ENCODE results near the gene BCDIN3D. TPM values are rescaled to one million over a fixed set of nuclear protein-coding genes. Genes with fewer than 3 reads are reported as not detected.
A peak's percentile ranks its signal among the peaks of the same experiment; 100 is the strongest.
"Not testable (repeated sequence)": the region's sequence is repeated elsewhere in the genome, so short reads cannot be mapped to it uniquely, and the experiment has no call there.

BCDIN3D gene
- total RNA-seq, 1 experiment from 2014 or later, result 3.3 TPM

DNA sequence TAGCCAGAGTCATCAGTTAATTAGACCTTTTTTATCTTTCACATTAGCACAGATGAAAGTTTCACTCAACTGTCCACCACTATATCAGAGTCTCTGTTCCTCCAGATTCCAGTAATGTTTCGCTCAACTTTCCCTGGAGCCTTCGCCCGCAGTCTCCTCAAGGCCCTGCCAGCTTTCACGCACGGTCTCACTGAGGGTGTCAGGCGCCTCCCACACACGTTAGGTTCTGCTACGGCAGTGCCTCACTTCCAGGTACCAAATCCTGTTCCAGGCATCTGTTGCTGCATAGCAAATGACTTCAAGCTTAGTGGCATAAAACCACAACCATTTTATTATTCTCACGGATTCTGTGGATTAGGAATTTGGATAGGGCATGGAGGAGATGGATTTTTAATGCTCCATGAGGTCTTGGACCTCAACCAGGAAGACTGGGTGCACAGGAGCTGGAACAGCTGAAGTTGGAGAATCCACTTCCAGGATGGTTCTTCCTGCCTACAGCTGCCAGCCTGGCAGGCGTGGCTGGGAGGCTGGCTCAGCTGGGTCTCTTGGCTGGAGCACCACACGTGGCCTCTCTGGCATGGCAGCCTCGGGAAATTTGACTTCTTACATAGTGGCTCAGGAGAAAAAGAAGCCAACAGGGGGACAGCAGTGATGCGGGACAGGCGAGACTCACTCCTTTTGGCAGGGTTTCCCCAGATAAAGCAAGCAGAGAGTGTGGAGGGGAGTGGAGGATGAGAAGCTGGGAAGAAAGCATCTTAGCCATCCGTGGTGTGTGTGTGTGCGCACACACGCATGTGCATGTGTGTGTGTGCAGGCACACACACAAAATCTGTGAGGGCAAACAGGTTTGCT, 21.3 kb upstream of the BCDIN3D start:
- Mint-ChIP-seq H3K27ac (peak overlapping the region in 2 of 3 experiments; percentile 49 to 56; a peak in 2 of 7 replicates), H3K4me3 (no peak overlapping the region), H3K4me1 (peaks cover 13 to 14% of the 10 kb centered on the region in 2 experiments), H3K27me3 (ENCODE audit: low read depth) (peaks cover 21% of the 10 kb centered on the region), H3K9me3 (peaks cover 10 to 16% of the 10 kb centered on the region in 2 experiments), H3K36me3 (ENCODE audit: insufficient read depth in 1 of 3, low read depth in 3 of 3) (peaks cover 5 to 9% (median 6%) of the 10 kb centered on the region in 3 experiments)
- Histone ChIP-seq H3K18ac (ENCODE audit: insufficient read length, low read depth, low read length) (no peak overlapping the region), H2BK15ac (ENCODE audit: low read depth, low read length) (no peak overlapping the region), H3K4ac (ENCODE audit: low read depth, low read length) (no peak overlapping the region), H3K79me1 (ENCODE audit: insufficient read depth, low read depth, low read length, poor library complexity, severe bottlenecking) (no peaks in the 10 kb centered on the region), H3K9me3 (ENCODE audit: control insufficient read depth, low read depth, low read length) (no peaks in the 10 kb centered on the region), H3K23me2 (ENCODE audit: insufficient read length, low read depth, low read length, poor library complexity, severe bottlenecking) (no peaks in the 10 kb centered on the region), H2BK20ac (ENCODE audit: low read depth, low read length, poor library complexity, severe bottlenecking) (no peak overlapping the region), H3K4me2 (ENCODE audit: insufficient read depth, insufficient read length, low read length) (no peak overlapping the region), H3K56ac (ENCODE audit: insufficient read length, low read depth, low read length) (no peak overlapping the region), H3T11ph (ENCODE audit: low read length) (no peak overlapping the region), H3K27ac (ENCODE audit: insufficient read length, low read depth, low read length) (no peak overlapping the region), H3K79me2 (ENCODE audit: insufficient read depth, low read length) (no peaks in the 10 kb centered on the region), H4K20me1 (ENCODE audit: control insufficient read depth, insufficient read depth, insufficient read length) (no peaks in the 10 kb centered on the region), H2BK5ac (ENCODE audit: insufficient read length, low read length) (no peak overlapping the region), H3K9ac (ENCODE audit: extremely low read depth, insufficient read length, low read length) (no peak overlapping the region), H2BK120ac (ENCODE audit: low read depth, low read length, poor library complexity, severe bottlenecking) (no peak overlapping the region), H4K5ac (ENCODE audit: insufficient read length, low read depth, low read length) (no peak overlapping the region), H4K91ac (ENCODE audit: insufficient read length, low read depth, low read length) (no peak overlapping the region), H2AFZ (ENCODE audit: low read length) (no peak overlapping the region), H3K14ac (ENCODE audit: insufficient read depth, low read length) (no peak overlapping the region; the same call in 1 of the 2 replicates), H4K8ac (replicated peaks; ENCODE audit: insufficient read length, low read depth, low read length) (no peak overlapping the region), H2BK12ac (ENCODE audit: insufficient read length, low read depth, low read length) (no peak overlapping the region), H3K23ac (ENCODE audit: insufficient read length, low read depth, low read length) (no peak overlapping the region), H3K4me1 (ENCODE audit: insufficient read depth, low read length) (no peaks in the 10 kb centered on the region), H2AK5ac (ENCODE audit: insufficient read length, low read length) (no peak overlapping the region), H3K27me3 (ENCODE audit: insufficient read depth, low read length) (no peaks in the 10 kb centered on the region)
- WGBS (ENCODE audit: extremely low coverage, insufficient read length, low lambda C conversion rate), result no CpG with 5 or more reads among the region's 17 CpGs
- TF ChIP-seq CTCF (conservative IDR thresholded peaks at IDR 0.05), result no peak
- peak; percentile 24 for DNase-seq

GRCh38 chr12:49860921-49861320, 18.0 kb upstream of the BCDIN3D start:
- not testable (repeated sequence) for H3K23ac ChIP-seq (ENCODE audit: insufficient read length, low read depth, low read length); H3K9me3 ChIP-seq (ENCODE audit: control insufficient read depth, low read depth, low read length); H3K14ac ChIP-seq (ENCODE audit: insufficient read depth, low read length); H3K4me2 ChIP-seq (ENCODE audit: insufficient read depth, insufficient read length, low read length); H3K27me3 ChIP-seq (ENCODE audit: insufficient read depth, low read length); H3K79me1 ChIP-seq (ENCODE audit: insufficient read depth, low read depth, low read length, poor library complexity, severe bottlenecking); H2BK120ac ChIP-seq (ENCODE audit: low read depth, low read length, poor library complexity, severe bottlenecking); H3K56ac ChIP-seq (ENCODE audit: insufficient read length, low read depth, low read length); H3K4me3 Mint-ChIP-seq; H2AFZ ChIP-seq (ENCODE audit: low read length); H3K79me2 ChIP-seq (ENCODE audit: insufficient read depth, low read length); H4K5ac ChIP-seq (ENCODE audit: insufficient read length, low read depth, low read length); H2AK5ac ChIP-seq (ENCODE audit: insufficient read length, low read length); H3K23me2 ChIP-seq (ENCODE audit: insufficient read length, low read depth, low read length, poor library complexity, severe bottlenecking); H2BK15ac ChIP-seq (ENCODE audit: low read depth, low read length); H3K18ac ChIP-seq (ENCODE audit: insufficient read length, low read depth, low read length); H3T11ph ChIP-seq (ENCODE audit: low read length); H2BK20ac ChIP-seq (ENCODE audit: low read depth, low read length, poor library complexity, severe bottlenecking); H4K20me1 ChIP-seq (ENCODE audit: control insufficient read depth, insufficient read depth, insufficient read length); H3K36me3 Mint-ChIP-seq (ENCODE audit: insufficient read depth in 1 of 3, low read depth in 3 of 3); H4K8ac ChIP-seq (replicated peaks; ENCODE audit: insufficient read length, low read depth, low read length); DNase-seq; H2BK12ac ChIP-seq (ENCODE audit: insufficient read length, low read depth, low read length); H3K27ac Mint-ChIP-seq; H3K27ac ChIP-seq (ENCODE audit: insufficient read length, low read depth, low read length); H3K4ac ChIP-seq (ENCODE audit: low read depth, low read length); H3K4me1 ChIP-seq (ENCODE audit: insufficient read depth, low read length); H3K4me1 Mint-ChIP-seq; H4K91ac ChIP-seq (ENCODE audit: insufficient read length, low read depth, low read length); H3K9ac ChIP-seq (ENCODE audit: extremely low read depth, insufficient read length, low read length); H2BK5ac ChIP-seq (ENCODE audit: insufficient read length, low read length)
- H3K27me3 Mint-ChIP-seq (ENCODE audit: low read depth), result peaks cover 27% of the 10 kb centered on the region
- whole genome bisulfite sequencing (ENCODE audit: extremely low coverage, insufficient read length, low lambda C conversion rate), result no CpG with 5 or more reads among the region's 31 CpGs
- H3K9me3 Mint-ChIP-seq, result peaks cover 16 to 19% of the 10 kb centered on the region in 2 experiments
